Articular chondrocyte of knee joint (primary cell): ENCODE results near the gene NADK2. TPM values are rescaled to one million over a fixed set of nuclear protein-coding genes. Genes with fewer than 3 reads are reported as not detected.

Experiments
- small RNA-seq: library from RNA; depleted of rRNA; stranded (forward); fragments of <200 nt; gene quantifications from one replicate; pipeline ENCODE3, GENCODE V24; 2012
- total RNA-seq: library from RNA; depleted of rRNA; stranded (reverse); fragments of >200 nt; gene quantifications from 2 replicates; pipeline ENCODE4 v1.2.3, GENCODE V29; 2012

Gene NADK2, protein sequence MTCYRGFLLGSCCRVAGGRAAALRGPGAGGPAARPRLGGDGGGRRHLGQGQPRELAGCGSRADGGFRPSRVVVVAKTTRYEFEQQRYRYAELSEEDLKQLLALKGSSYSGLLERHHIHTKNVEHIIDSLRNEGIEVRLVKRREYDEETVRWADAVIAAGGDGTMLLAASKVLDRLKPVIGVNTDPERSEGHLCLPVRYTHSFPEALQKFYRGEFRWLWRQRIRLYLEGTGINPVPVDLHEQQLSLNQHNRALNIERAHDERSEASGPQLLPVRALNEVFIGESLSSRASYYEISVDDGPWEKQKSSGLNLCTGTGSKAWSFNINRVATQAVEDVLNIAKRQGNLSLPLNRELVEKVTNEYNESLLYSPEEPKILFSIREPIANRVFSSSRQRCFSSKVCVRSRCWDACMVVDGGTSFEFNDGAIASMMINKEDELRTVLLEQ
- total RNA-seq, result 33.3 and 34.5 TPM in 2 replicates

DNA sequence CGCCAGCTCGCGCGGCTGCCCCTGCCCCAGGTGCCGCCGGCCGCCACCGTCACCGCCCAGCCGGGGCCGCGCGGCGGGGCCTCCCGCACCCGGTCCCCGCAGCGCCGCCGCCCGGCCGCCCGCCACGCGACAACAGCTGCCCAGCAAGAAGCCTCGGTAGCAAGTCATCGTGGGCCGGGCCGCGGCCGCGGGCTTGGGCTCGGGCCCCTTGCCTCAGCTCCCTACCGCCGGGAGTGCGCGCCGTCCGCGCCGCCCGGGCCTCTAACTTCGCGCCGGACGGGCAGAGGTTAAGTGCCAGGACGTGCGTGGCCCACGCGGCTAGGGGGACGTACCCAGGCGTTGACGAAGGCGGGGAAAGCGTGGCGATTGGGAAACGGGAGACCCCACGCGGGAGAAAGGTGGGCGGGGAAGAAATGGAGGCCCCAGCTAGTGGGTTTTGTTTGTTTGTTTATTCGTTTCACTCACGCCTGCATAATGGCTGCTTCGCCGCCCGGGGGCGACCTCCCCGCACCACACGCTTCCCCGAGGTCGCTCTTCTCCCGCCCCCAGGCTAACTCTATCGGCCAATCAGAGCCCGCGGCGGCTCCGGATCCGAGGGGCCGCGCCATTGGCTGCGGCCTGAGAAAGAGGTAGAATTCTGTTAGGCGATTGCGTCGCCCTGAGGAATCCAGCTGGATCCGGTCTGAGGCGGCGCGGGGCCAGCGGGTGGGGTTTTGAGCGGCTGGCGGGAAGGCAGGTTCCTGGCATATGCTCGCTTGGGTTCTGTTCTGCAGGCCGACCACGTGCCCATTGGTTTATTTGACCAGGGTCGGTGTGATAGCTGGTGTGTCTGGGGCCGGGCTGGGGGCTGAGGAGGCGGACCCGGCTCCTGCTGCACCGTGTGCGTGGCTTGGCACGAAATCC, at the start of gene NADK2:
TSS of gene NADK2 (minus strand) at position 295 of the 903 bp plus-strand sequence. CDS start at position 168, 127 bp downstream.

GRCh38 chr5:36151434-36152323, 90.0 kb downstream of the NADK2 start, which contains the start of the genes LMBRD2 and SKP2:
TSS of gene LMBRD2 (minus strand) at chr5:36151887. CDS start at chr5:36143349, 8,538 bp downstream.
TSS of gene SKP2 (plus strand) at chr5:36152111. CDS start at chr5:36152263, 152 bp downstream.

Small RNA genes within 50 kb of the gene (small RNA-seq; reads per million reads assigned to genes)
- gene MIR580, result 1.9 reads per million, percentile 70 among the genes with 10 or more reads in this experiment
- gene RNU6-1305P, result not detected

Other genes with a start within 250 kb of the NADK2 start
- gene UGT3A2, start 175.0 kb downstream of the NADK2 start, total RNA-seq, result not detected in 2 replicates
- gene LMBRD2, start 90.0 kb downstream of the NADK2 start, total RNA-seq, result 16.3 and 18.6 TPM in 2 replicates
- gene SKP2, start 89.8 kb downstream of the NADK2 start, total RNA-seq, result 37.1 and 47.1 TPM in 2 replicates
- 0.76 and 0.78 TPM in 2 replicates for gene RANBP3L, start 60.0 kb upstream of the NADK2 start, total RNA-seq